ENCODE results near the gene H2BW1.
"Not testable (repeated sequence)": the region's sequence is repeated elsewhere in the genome, so short reads cannot be mapped to it uniquely, and the experiment has no call there.

The H2BW1 gene

GRCh38 chrX:104013606-104014005 is at the start of gene H2BW1:
Gene H2BW1, minus strand, starts transcription at chrX:104013708. Its CDS starts 132 bp downstream, at chrX:104013576.
- DNase-seq (ENCODE audit: low read depth in 2 of 2) = no peak

GRCh38 chrX:104062636-104063035 is 49.1 kb upstream of the H2BW1 start:
- DNase-seq (ENCODE audit: low read depth in 2 of 2) = not testable (repeated sequence)

GRCh38 chrX:104054956-104055355 is 41.4 kb upstream of the H2BW1 start:
- DNase-seq (ENCODE audit: low read depth in 2 of 2) = not testable (repeated sequence)

GRCh38 chrX:104047171-104047570 is 33.7 kb upstream of the H2BW1 start:
- DNase-seq (ENCODE audit: low read depth in 2 of 2) = no peak

GRCh38 chrX:104045642-104046041 is 32.1 kb upstream of the H2BW1 start:
- no peak for DNase-seq (ENCODE audit: low read depth in 2 of 2)

GRCh38 chrX:104041003-104041402 is 27.5 kb upstream of the H2BW1 start:
- no peak for DNase-seq (ENCODE audit: low read depth in 2 of 2)

GRCh38 chrX:104039689-104040505 is 26.4 kb upstream of the H2BW1 start, which contains the start of gene H2BW2:
Gene H2BW2, plus strand, starts transcription at chrX:104039956. Its CDS starts 39 bp downstream, at chrX:104039995.
- DNase-seq (ENCODE audit: low read depth in 2 of 2) = no peak

- no peak for DNase-seq (ENCODE audit: low read depth in 2 of 2)
These were observed 4.6 kb upstream of the H2BW1 start for GRCh38 chrX:104018126-104018525.

- not testable (repeated sequence) for DNase-seq (ENCODE audit: low read depth in 2 of 2)
These were observed 2.1 kb upstream of the H2BW1 start for GRCh38 chrX:104015576-104015975.

GRCh38 chrX:104013158-104013557 is 350 bp downstream of the H2BW1 start:
- DNase-seq (ENCODE audit: low read depth in 2 of 2) = no peak

GRCh38 chrX:104008831-104009230 is 4.7 kb downstream of the H2BW1 start:
- DNase-seq (ENCODE audit: low read depth in 2 of 2) = no peak

GRCh38 chrX:103999234-103999633 is 14.3 kb downstream of the H2BW1 start:
- DNase-seq (ENCODE audit: low read depth in 2 of 2) = no peak

- not testable (repeated sequence) for DNase-seq (ENCODE audit: low read depth in 2 of 2)
These were observed 30.0 kb downstream of the H2BW1 start for GRCh38 chrX:103983508-103983907.

- DNase-seq (ENCODE audit: low read depth in 2 of 2) = not testable (repeated sequence)
These were observed 50.9 kb downstream of the H2BW1 start, which contains the start of gene TMSB15B for GRCh38 chrX:103962411-103963278. Gene TMSB15B, plus strand, starts transcription at chrX:103962627.
